ENCODE results near the gene REC114.

GRCh38 chr15:73550190-73550589, 107.2 kb downstream of the REC114 start:
- TF ChIP-seq REST (IDR thresholded peaks at IDR 0.05; ENCODE audit: low read depth, low read length) (no peak), RELA (IDR thresholded peaks at IDR 0.05; ENCODE audit: borderline replicate concordance, partially characterized antibody) (no peak), TAF1 (IDR thresholded peaks at IDR 0.05; ENCODE audit: borderline replicate concordance, low read depth, low read length) (no peak), ZSCAN29 (IDR thresholded peaks at IDR 0.05) (no peak), NFIC (IDR thresholded peaks at IDR 0.05; ENCODE audit: low read depth, low read length) (no peak), CTCF (IDR thresholded peaks at IDR 0.05 in 2 of 3, conservative IDR thresholded peaks at IDR 0.05 in 1 of 3; ENCODE audit: control insufficient read depth in 2 of 3, extremely low read depth in 1 of 3, insufficient read depth in 1 of 3, low read depth in 3 of 3, low read length in 3 of 3) (no peak), POLR2A (IDR thresholded peaks at IDR 0.05; ENCODE audit: low read depth, low read length) (no peak)

Measured in GM12878 (cell line).